Keratinocyte (primary cell): ENCODE data around the gene IFT81.

Source experiments
- CTCF ChIP-seq, 3 experiments: IDR thresholded peaks in 1 of 3; conservative IDR thresholded peaks in 1 of 3; optimal IDR thresholded peaks in 1 of 3; 2 replicates in 2 of 3; 3 replicates in 1 of 3; pipeline versions ENCODE3 to v1.5.1; 2011; ENCODE audit warnings: low read length in 3 of 3, mild to moderate bottlenecking in 3 of 3, moderate library complexity in 2 of 3, control low read depth in 1 of 3, inconsistent platforms in 1 of 3; ENCODE audit not compliant: insufficient read depth in 2 of 3; ENCODE audit errors: extremely low read depth in 1 of 3
- EZH2 ChIP-seq: IDR thresholded peaks from one replicate; pipeline ENCODE4 v1.6.1; 2012; ENCODE audit warnings: inconsistent platforms, mild to moderate bottlenecking, low read length, moderate library complexity

- TF ChIP-seq CTCF (optimal IDR thresholded peaks at IDR 0.05 in 1 of 3, IDR thresholded peaks at IDR 0.05 in 1 of 3, conservative IDR thresholded peaks at IDR 0.05 in 1 of 3; ENCODE audit: extremely low read depth in 1 of 3, insufficient read depth in 2 of 3, low read length in 3 of 3) (no peak), EZH2 (no peak)
Measured at GRCh38 chr12:110080410-110080809, 43.7 kb upstream of the IFT81 start.
